ENCODE measurements around the gene FAM43A. TPM values are rescaled to one million over a fixed set of nuclear protein-coding genes. Genes with fewer than 3 reads are reported as not detected.

Gene FAM43A
- total and polyA plus RNA-seq, 10 of the 15 experiments (the other 5 are each of a cell fraction or from before 2014, with no cell fraction given), result 0.27 to 5.0 (median 1.1) TPM

DNA sequence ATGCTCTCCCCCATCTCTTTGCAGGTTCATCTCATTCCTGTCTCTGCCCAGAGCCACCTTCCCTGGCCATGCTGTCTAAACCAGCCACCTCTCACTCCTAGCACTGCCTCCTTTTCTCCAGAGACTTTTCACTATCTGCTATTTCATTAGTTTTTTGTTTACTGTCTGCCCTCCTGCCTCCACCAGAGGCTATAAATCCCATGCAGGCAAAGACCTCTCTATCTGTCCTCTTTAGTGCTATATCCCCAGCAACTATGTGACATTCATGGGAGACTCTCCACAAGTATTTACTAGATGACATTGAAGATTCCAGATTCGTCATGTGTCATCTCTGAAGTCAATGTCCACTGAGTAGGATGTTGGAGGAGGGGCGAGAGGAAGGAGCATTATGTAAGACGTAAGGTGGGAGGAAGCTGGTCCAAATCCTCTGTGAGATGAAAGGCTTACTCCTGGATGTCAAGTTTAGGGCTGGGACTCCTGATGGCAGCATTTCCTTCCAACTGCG lies 3.4 kb upstream of the FAM43A start:
- H3K27me3 ChIP-seq (replicated peaks in 1 of 2; ENCODE audit: control insufficient read depth in 2 of 2, insufficient read depth in 2 of 2, low read length in 1 of 2), result peaks cover 0 to 3% of the 10 kb centered on the region in 2 experiments; a peak in 2 of 4 replicates
- H2AFZ ChIP-seq (ENCODE audit: control insufficient read depth, low read depth, low read length), result peak overlapping the region; percentile 68
- ChIA-PET SMC1A (ENCODE audit: uncharacterized antibody, unreplicated experiment) (interaction anchor here (0.5 to 3.5 kb wide), 33 partner anchors 8 to 844 kb away, joined by 3 to 41 read pairs (median 4); partner anchors contain the start of genes LSG1 and XXYLT1), POLR2A (interaction anchor here (0.6 to 1.4 kb wide), 6 partner anchors 10 to 578 kb away, joined by 3 to 5 read pairs (median 4); partner anchors contain the start of gene LSG1), CTCF (interaction anchor here (0.6 to 4.1 kb wide), 55 partner anchors 9 to 841 kb away, joined by 3 to 96 read pairs (median 4); partner anchors contain the start of genes LSG1 and XXYLT1), RAD21 (ENCODE audit: unreplicated experiment) (interaction anchor here (0.6 to 2.8 kb wide), 34 partner anchors 9 to 857 kb away, joined by 3 to 69 read pairs (median 4); partner anchors contain the start of genes LSG1 and XXYLT1)
- no TSS peak for BruUV-seq (replicated peaks)
- ATAC-seq, result no peak
- in situ Hi-C loops (cut with MboI) (loop anchor here (10.0 kb wide), 1 partner anchor 443 kb away; no protein-coding TSS in a partner anchor), intact Hi-C loops (cut with micrococcal nuclease; ENCODE audit: unreplicated experiment) (loop anchor here (1.0 to 5.0 kb wide), 4 partner anchors 320 to 840 kb away; no protein-coding TSS in a partner anchor)
- no peaks in the 10 kb centered on the region; the same call in 1 of the 2 replicates for H3K79me2 ChIP-seq (ENCODE audit: control insufficient read depth, insufficient read depth, low read length)
- peaks cover 32% of the 10 kb centered on the region for H3K4me1 ChIP-seq (ENCODE audit: control insufficient read depth, insufficient read depth, low read length)
- H3K9me3 ChIP-seq (replicated peaks; ENCODE audit: control insufficient read depth, insufficient read depth, low read length), result no peaks in the 10 kb centered on the region
- no peak overlapping the region for H3K9ac ChIP-seq (ENCODE audit: control insufficient read depth, insufficient read depth, low read length)
- DNase-seq (ENCODE audit: low read depth, low spot score), result no peak
- peak overlapping the region; percentile 33; the same call in 1 of the 2 replicates for H3K4me2 ChIP-seq (ENCODE audit: control insufficient read depth, insufficient read depth)
- H3K27ac ChIP-seq (ENCODE audit: control insufficient read depth, insufficient read depth), result no peak overlapping the region
- WGBS (ENCODE audit: insufficient coverage, insufficient replicate concordance, low lambda C conversion rate, missing lambda C conversion rate), result 15% methylated on average over 4 of the region's 4 CpGs
- TF ChIP-seq WRNIP1 (IDR thresholded peaks at IDR 0.05; ENCODE audit: borderline replicate concordance, low read depth, low read length) (no peak), SPI1 (IDR thresholded peaks at IDR 0.05; ENCODE audit: borderline replicate concordance, insufficient read depth, low read depth, low read length) (no peak), IKZF2 (IDR thresholded peaks at IDR 0.05) (no peak), HDAC2 (IDR thresholded peaks at IDR 0.05) (no peak)
- no peaks in the 10 kb centered on the region for H3K36me3 ChIP-seq (ENCODE audit: control insufficient read depth in 2 of 2, insufficient read depth in 2 of 2, low read length in 1 of 2)
- no peak for FAIRE-seq
- H3K4me3 ChIP-seq, result no peak overlapping the region
- no peaks in the 10 kb centered on the region for H4K20me1 ChIP-seq (ENCODE audit: control insufficient read depth, insufficient read depth)

All from GM12878 (cell line).